ENCODE measurements around the gene GRIK4.
A peak's percentile ranks its signal among the peaks of the same experiment; 100 is the strongest.

The GRIK4 gene

GRCh38 chr11:120550007-120550406 is 38.5 kb downstream of the GRIK4 start:
- in situ Hi-C loops (cut with HindIII; ENCODE audit: low sequenced_read_pairs): no loop called here

GRCh38 chr11:120551191-120551590 is 39.6 kb downstream of the GRIK4 start:
- in situ Hi-C loops (cut with HindIII; ENCODE audit: low sequenced_read_pairs): no loop called here
- TF ChIP-seq CTCF (IDR thresholded peaks at IDR 0.05; ENCODE audit: low read depth, low read length, missing control alignments): no peak
- DNase-seq (ENCODE audit: low read depth): no peak
- no peak overlapping the region for H3K4me3 ChIP-seq (ENCODE audit: low read depth, low read length)

More at GRCh38 chr11:120550007-120550406, 38.5 kb downstream of the GRIK4 start:
- no peak overlapping the region for H3K4me3 ChIP-seq (ENCODE audit: low read depth, low read length)
- TF ChIP-seq CTCF (IDR thresholded peaks at IDR 0.05; ENCODE audit: low read depth, low read length, missing control alignments): no peak
- DNase-seq (ENCODE audit: low read depth): no peak

DNA sequence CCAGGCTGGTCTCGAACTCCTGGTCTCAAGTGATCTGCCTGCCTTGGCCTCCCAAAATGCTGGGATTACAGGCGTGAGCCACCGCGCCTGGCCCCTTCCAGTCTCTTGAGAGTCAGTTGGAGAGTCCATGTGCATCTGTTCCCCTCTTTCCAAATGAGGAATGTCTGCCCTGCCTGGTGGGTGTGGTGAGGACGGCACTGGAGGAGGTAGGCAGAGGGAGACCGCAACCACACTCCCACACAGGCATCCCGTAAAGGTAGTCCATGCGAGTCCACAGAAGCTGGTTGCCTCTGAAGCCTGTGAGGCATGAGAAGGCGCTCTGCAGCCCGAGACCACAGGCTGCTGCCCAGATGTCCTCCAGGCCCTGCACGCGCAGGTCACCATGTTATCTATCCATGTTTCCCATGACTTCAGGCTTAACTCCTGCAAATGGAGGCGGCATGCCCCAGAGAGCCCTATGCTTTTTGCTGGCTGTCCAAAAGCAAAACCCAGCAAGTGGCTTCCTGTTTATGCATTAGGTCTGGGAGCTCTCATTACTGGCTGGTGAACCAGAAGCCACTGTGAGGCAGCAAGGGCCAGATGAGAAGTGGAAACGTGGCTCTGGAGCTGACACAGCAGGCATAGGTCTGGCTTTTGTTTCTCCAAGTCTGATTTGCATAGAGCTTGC is 43.4 kb downstream of the GRIK4 start:
- in situ Hi-C loops (cut with HindIII; ENCODE audit: low sequenced_read_pairs): loop anchor here (5.0 kb wide), 1 partner anchor 48 kb away; no protein-coding TSS in a partner anchor
- TF ChIP-seq CTCF (IDR thresholded peaks at IDR 0.05; ENCODE audit: low read depth, low read length, missing control alignments): no peak
- H3K4me3 ChIP-seq (ENCODE audit: low read depth, low read length): no peak overlapping the region
- peak; percentile 24 for DNase-seq (ENCODE audit: low read depth)

DNA sequence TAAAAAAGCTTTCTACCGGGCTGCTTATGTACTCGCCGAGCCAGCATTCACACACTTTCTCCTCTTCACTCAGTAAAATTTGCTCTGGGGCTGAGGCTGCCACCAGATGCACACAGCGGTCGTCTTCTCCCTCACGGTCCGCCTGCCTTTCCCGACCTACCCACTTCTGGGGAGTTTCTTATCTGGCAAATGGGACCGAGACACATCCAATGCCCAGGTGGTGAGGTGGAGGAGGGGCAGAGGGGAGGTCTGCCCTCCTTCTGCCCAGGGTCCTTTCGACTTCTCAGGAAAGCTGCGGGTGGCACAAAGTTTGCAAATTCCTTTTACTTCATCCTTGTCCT is 43.9 kb downstream of the GRIK4 start:
- in situ Hi-C loops (cut with HindIII; ENCODE audit: low sequenced_read_pairs): loop anchor here (5.0 kb wide), 1 partner anchor 48 kb away; no protein-coding TSS in a partner anchor
- no peak overlapping the region for H3K4me3 ChIP-seq (ENCODE audit: low read depth, low read length)
- no peak for DNase-seq (ENCODE audit: low read depth)

DNA sequence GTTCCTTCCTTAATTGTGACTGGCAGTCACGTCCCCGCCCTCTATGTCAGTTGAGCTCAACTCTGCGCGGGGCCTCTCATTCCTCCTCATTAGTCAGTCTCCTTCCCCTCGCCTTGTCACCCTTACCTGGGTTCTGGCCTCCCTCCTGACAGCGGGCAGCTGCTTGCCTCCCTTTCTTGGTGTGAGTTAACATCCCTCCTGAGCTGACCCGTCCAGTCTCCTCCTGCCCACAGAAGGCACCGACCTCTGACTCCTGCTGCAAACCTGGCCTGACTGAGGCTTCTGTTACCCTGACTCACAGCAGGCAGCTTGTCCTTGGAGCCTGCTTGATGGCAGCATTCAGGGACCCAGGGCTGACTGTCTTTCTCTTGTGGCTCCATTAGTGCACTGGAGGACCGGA is 45.2 kb downstream of the GRIK4 start:
- no peak for DNase-seq (ENCODE audit: low read depth)
- no peak overlapping the region for H3K4me3 ChIP-seq (ENCODE audit: low read depth, low read length)
- in situ Hi-C loops (cut with HindIII; ENCODE audit: low sequenced_read_pairs): loop anchor here (5.0 kb wide), 1 partner anchor 49 kb away; no protein-coding TSS in a partner anchor
- TF ChIP-seq CTCF (IDR thresholded peaks at IDR 0.05; ENCODE audit: low read depth, low read length, missing control alignments): no peak

More for the DNA sequence above, 43.9 kb downstream of the GRIK4 start:
- TF ChIP-seq CTCF (IDR thresholded peaks at IDR 0.05; ENCODE audit: low read depth, low read length, missing control alignments): no peak

DNA sequence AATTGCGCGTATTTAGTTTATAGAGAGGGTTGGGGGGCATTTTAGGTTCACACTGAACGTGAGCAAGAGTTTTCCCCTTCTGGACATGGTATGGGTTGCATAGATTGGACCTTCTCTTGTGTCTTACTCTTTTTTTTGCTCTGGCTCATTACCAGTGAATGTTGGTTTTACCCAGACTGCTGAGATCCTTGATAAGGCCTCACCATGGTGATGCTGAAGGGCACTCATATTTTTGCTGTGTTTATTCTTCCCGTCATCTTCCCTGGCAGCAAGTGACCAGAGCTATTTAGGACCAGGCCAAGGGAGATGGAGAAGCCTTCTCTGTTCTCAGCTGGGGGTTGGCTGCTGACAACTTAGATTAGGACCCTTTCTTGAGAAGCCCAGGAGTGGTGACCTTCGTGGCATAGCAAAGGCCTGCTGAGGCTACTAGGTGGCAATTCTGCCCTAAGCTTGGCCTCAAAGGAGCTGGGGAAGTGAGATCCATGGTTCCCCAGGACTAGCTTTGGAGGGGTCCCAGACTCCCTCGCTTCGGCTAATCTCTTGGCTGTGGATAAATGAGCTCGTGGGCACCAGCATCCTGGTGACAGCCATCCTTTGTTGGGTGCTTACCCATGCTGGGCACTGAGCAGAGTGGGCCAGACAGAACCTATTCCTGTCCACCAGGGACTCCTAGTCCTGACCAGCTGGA is 47.3 kb downstream of the GRIK4 start:
- no peak overlapping the region for H3K4me3 ChIP-seq (ENCODE audit: low read depth, low read length)
- DNase-seq (ENCODE audit: low read depth): no peak
- no peak for TF ChIP-seq CTCF (IDR thresholded peaks at IDR 0.05; ENCODE audit: low read depth, low read length, missing control alignments)
- in situ Hi-C loops (cut with HindIII; ENCODE audit: low sequenced_read_pairs): loop anchor here (5.0 kb wide), 1 partner anchor 52 kb away; no protein-coding TSS in a partner anchor

All from astrocyte of the cerebellum (primary cell).